ENCODE results near the gene CACNA1A.

Gene CACNA1A

DNA sequence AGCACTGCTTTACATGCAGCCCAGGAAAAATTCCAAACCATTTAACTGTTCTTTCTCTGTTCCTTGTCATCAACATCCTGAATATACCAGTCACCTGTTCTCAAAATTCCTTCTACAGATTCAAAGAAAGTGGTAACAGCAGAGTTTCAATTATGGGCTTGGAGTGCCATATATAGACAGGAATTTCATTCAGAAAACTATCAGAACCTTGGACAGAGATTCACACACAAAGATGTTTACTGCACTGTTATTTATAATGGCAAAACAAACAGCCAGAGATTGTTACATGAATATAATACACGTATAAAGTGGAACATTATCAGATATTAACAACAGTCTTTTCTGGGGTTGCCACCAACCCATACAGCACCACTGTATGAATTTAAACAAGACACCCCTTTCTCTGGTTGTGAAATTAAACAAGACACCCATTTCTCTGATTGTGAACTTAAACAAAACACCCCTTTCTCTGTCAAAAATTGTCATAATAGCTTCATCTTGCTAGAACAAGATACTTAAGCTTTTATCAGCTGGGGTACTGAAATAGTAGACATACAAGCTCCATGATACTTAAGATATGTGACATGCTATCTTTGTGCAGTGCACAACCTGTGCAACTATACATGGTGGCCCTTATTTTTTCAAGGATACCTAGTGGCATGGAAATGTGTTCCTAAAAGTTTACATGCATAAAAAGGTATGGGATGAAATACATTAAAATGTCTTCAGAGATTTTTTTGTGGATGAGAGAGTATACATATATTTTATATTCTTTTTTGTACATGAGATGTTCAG lies 12.6 kb downstream of the CACNA1A start:
- FAIRE-seq (no peak), DNase-seq (ENCODE audit: insufficient read length, low spot score) (no peak)
- TF ChIP-seq, protein P1, sequence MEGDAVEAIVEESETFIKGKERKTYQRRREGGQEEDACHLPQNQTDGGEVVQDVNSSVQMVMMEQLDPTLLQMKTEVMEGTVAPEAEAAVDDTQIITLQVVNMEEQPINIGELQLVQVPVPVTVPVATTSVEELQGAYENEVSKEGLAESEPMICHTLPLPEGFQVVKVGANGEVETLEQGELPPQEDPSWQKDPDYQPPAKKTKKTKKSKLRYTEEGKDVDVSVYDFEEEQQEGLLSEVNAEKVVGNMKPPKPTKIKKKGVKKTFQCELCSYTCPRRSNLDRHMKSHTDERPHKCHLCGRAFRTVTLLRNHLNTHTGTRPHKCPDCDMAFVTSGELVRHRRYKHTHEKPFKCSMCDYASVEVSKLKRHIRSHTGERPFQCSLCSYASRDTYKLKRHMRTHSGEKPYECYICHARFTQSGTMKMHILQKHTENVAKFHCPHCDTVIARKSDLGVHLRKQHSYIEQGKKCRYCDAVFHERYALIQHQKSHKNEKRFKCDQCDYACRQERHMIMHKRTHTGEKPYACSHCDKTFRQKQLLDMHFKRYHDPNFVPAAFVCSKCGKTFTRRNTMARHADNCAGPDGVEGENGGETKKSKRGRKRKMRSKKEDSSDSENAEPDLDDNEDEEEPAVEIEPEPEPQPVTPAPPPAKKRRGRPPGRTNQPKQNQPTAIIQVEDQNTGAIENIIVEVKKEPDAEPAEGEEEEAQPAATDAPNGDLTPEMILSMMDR (IDR thresholded peaks at IDR 0.05; ENCODE audit: insufficient read depth, missing control alignments) = no peak

DNA sequence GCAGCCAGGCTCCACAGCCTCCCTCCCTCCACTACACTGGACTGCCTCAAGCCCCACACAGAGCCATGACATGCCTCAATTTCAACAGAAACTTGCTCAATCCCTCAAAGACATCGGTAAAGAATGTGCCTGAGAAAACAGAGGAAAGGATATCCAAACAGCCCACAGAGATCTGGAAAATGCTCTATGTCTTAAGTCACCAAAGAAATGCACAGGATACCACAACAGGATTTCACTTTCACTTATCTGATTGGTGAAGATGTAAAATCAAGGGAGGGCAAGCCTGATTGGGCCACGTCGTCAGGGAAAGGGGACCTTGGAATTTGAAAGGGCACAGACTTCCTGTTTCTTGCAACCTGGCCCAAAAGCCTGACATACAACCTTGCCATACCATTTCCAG lies 14.2 kb downstream of the CACNA1A start:
- TF ChIP-seq, protein P1 (IDR thresholded peaks at IDR 0.05; ENCODE audit: insufficient read depth, missing control alignments) = no peak
- DNase-seq (ENCODE audit: insufficient read length, low spot score) = no peak
- no peak for FAIRE-seq

DNA sequence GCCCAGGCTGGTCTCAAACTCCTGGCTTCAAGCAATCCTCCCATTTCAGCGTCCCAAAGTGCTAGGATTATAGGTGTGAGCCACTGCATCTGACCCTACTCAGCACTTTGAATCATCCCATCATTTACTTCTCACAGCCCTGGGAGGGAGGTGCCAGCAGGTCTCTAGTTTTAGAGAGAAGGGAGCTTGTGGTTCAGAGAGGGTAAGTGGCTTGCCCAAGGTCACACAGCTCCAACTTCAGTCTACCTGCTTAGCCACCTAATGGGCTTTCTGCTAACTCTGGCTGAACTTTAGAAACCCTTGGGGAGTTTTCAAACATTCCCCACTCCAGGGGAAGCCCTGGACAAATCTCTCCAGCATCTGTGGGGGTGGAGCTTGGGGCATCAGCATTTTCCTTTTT lies 18.3 kb downstream of the CACNA1A start:
- DNase-seq (ENCODE audit: insufficient read length, low spot score) (no peak), FAIRE-seq (no peak)
- TF ChIP-seq, protein P1 (IDR thresholded peaks at IDR 0.05; ENCODE audit: insufficient read depth, missing control alignments) = no peak

DNA sequence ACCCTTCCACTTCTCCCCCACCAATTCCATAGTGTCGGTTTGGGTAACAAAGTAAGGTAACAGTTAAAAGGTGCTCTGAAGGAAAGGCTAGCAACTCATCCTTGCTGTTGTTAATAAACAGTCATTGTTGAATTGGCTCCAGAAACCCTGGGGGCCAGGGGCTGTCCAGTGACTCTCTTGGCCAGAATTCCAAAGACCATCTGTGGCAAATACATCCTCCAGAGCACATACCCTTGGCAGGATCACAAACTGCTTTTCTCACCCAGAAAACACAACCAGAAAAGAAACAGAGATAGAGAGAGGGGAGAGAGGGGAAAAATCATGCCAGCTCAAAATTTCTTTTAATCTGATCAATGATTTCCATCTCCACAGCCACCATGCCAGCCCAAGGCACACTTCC lies 22.1 kb downstream of the CACNA1A start:
- FAIRE-seq = no peak
- TF ChIP-seq, protein P1 (IDR thresholded peaks at IDR 0.05; ENCODE audit: insufficient read depth, missing control alignments) = no peak
- DNase-seq (ENCODE audit: insufficient read length, low spot score) = no peak

DNA sequence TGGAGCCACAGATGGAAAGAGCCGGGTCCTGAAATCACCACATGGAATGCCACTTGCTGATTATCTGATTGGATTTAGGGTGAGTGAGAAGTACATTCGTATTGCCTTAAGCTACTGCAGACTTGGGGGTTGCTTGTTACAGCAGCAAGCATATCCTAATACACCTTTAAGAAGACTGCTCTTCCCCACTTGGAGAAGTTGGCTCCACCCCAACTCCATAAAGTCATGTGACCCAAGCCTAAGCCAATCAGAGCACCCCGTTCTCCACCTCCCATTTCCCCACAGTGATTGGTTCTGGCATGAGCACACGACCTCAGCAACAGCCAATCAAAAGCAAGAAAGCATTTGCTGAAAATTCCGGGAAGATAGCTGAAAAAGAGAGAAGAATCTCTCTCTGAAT lies 23.1 kb downstream of the CACNA1A start:
- no peak for FAIRE-seq

DNA sequence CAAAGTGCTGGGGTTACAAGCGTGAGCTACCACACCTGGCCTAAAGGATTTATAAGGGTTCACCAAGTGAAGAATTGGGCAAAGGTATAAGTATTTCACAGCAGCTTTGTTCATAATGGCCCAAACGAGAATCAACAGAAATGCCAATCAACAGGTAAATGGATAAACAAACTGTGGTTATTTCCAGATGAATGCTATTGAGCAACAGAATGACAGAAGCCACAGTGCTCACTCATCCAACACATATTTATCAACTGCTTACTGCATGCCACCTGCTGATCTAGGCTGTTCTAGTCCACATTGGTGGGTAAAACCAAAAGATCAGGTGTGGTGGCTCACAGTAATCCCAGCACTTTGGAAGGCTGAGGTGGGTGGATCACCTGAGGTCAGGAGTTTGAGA lies 27.7 kb downstream of the CACNA1A start:
- TF ChIP-seq, protein P1 (IDR thresholded peaks at IDR 0.05; ENCODE audit: insufficient read depth, missing control alignments) = no peak
- FAIRE-seq = no peak
- no peak for DNase-seq (ENCODE audit: insufficient read length, low spot score)

More for the DNA sequence above, 23.1 kb downstream of the CACNA1A start:
- no peak for DNase-seq (ENCODE audit: insufficient read length, low spot score)
- TF ChIP-seq, protein P1 (IDR thresholded peaks at IDR 0.05; ENCODE audit: insufficient read depth, missing control alignments) = no peak

DNA sequence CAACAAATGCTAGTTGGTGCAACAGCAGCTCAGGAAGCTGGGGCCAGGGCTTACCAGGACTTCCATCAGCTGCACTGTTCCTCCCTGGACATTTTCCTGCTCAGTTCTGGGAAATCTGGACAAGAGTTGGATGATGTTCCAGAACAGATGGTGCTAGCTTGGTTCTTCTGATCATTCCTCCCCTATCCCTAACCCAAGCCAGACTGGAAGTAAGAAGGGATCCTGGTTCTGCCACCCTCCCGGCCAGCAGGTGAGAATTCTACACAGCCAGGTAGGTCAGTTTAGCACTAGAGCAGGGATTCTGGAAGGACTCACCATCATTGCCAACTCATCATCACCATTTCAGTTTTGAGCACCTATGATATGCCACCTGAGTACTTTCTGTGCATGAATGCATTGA lies 30.2 kb downstream of the CACNA1A start:
- TF ChIP-seq, protein P1 (IDR thresholded peaks at IDR 0.05; ENCODE audit: insufficient read depth, missing control alignments) = no peak
- DNase-seq (ENCODE audit: insufficient read length, low spot score) (no peak), FAIRE-seq (no peak)

Measured in D721Med (cell line).